HUDEP-2 (cell line): ENCODE data around the gene MIER3.

Source experiments
- DNase-seq, 76 experiments: peaks; one replicate each; lab custom pipeline; 2025; ENCODE audit not compliant: unreplicated experiment in 76 of 76; lab: John Stamatoyannopoulos, UW

MIER3 gene

DNA sequence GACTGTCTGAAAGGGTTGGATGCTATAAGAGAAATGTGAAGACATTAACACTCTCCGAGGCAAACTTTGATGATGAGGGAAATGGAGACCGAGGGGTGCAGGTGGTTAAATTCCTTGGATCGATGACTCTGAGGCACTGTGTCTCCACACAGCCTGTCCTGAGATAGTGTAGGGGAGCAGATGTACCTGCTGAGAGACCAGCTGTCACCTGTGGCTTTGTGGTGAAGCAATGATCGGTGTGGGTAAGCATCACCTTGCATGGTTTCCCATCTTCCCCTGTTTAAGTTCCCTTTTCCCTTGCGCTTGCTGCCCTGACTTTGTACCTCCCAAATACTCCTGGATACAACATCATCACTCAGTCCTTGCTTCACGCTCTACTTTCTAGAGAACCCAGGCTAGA lies 9.8 kb upstream of the MIER3 start:
- DNase-seq = no peak

DNA sequence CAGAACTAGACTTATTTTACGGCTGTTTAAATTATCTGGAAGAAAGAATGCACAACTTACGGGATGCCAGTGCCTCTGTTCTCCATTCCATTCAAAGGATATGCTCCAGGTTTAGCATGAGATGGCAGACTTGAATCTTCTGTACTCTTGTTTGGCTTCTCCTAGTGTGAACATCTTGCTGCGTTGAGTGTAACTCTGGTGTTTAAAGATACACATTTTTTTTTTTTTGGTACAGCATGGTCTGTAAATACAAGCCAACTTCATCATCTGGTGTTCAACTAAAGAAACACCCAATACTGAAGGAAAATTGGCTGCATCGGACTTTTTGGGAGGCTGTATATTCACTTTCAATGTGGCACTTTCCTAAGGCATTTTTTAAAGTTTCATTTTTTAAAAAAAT lies 7.4 kb upstream of the MIER3 start:
- no peak for DNase-seq

DNA sequence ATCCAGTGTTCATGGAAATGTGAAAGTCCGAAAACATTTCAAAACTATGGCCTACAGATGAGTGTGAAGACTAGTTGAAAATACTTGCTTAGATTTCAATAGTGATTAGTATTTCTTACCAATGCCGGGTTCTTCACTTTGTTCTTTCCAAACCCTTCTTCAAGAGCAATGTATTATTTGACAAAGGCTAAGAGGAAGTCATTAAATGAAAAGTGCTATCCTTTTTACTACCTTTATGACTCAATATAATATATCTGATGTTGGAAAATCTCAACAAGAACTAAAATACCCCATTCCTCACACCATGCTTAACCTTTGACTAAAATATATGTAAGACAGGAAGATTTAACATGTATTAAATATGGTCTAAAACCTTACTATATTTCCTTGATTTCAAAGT lies 6.7 kb upstream of the MIER3 start:
- no peak for DNase-seq

DNA sequence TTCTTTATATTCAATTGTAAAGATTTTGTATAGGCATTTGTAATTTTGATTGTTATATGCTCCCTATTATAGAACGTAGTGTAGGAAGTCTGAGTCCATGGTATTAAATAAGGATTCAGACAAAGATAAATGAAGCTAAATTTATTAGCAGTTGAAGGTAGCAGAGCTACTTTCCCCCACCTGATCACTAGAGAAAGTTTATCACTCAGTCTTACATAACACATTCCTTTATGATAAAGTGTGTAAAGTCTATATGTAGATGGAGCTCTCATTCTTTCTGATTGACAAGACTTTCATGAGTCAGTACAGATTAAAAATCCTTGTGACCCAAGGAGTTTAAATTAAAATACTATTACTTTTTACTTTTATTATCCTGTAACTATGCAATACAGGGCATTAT lies 2.3 kb upstream of the MIER3 start:
- DNase-seq = no peak

DNA sequence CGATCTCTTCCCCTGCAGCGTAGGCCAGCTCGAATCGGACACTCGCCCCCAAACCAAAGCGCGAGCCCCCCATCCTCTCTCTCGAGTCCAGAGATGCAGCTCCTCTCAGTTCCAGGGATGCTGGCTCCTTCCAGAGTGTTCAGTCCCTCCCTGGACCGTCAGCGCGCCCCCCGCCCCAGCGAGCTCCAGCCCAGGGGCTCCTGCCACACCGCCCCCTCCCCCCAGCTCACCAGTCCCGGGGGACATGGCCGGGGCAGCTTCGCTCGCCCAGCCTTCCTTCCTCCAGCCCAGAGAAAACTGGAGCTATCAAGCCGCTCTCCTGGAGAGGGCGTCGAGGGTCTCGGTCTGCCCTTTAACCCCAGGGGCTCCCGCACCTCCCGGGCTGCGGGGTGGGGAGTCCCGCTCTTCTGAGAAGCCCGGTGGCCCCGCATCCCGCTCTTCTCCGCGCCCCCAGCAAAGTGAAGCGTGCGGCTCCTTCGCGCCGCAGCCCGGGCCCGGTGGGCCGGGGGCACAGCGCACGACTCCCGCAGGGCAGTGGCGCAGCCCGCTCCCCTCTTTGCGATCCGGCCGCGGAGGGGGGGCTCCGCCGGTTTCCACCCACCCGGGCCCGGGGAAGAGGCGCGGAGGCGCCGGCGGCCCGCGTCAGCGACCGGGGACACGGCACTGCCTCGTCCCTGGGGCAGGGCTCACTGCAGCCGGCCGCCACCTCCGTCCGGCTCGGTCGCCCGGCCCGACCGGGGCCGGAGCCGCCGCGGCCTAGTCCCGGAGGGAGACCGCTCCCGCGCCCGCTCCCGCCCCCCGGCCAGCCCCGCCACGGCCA lies 587 bp downstream of the MIER3 start:
- DNase-seq = peak in 9 of 76 experiments; percentile 0 to 40 (median 4)

DNA sequence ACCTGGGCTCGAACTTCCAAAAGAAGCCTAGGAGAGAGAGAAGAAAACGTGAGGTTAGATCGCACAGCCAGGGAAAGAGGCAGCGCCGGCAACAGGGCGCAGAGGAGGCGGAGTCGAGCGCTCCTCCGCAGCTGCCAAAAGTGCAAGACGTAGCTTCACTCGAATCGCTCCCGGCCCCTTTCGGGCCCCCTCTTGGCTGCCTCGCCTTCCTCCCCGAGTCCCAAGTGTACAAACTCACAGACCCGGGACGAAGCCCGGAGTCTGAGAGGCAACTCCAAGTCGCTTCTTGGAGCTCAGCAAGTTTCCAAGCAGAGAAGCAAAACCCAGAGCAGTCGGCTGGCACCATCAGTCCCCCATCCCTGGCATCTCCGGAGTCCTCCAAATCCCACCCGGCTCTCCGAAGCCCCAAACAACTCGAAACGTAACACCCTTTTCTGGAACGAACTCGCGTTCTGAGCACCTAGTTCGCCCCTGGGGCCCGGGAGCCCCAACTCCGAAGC lies 1.2 kb downstream of the MIER3 start:
- peak in 66 of 76 experiments; percentile 5 to 67 (median 38) for DNase-seq

DNA sequence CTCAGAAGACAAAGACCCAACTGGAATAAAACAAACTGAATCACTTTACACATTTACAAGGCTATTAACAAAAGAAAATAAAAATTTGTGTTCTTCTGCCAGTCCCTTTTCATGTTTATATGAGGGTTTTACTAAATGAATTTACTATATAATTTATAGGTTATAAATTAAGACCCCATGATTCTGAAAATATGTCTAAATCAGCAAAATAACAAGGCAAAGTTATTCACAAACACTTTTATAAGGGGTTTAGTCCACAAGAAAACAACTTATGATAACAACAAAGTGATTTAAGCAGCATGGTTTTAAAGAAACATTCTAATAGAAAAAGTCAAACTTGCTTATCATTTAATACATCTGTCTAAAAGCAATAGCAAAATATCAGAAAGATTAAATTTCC lies 4.9 kb downstream of the MIER3 start:
- DNase-seq = no peak

DNA sequence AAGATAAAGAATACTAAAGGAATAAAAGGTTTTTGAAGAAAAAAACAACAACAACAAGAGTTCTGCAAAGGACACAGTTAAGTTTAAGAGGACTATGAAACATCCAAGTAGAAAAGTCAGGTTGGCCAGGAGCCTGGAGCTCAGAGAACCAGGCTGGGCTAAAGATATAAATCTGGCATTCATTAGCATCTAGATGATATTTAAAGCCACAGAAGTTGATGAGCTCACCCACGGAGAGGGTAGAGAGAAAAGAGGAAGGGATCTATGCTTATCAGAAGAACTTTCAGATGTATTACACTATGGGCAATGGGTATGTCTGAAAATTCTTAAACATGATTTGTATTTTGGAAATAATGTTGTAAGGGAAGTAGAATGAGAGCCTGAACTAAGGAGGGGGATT lies 9.9 kb downstream of the MIER3 start:
- no peak for DNase-seq

DNA sequence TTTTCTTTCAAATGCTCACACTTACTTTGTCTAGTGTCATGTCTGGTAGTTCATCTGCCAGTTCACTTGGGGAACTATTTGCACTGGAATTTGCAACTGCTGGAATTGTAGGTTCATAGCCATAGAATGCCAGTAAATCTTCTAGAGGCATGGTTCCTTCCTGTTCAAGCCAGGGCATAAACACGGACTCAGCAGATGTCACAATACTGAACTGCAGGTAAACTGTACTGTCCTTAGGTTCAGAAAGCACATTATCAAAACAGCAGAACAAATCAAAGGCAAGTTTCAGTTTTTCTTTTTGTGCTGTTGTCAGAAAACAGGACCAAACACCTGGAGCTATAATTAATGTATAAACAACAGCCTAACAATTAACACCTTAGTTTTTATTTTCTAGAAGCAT lies 13.1 kb downstream of the MIER3 start:
- no peak for DNase-seq

DNA sequence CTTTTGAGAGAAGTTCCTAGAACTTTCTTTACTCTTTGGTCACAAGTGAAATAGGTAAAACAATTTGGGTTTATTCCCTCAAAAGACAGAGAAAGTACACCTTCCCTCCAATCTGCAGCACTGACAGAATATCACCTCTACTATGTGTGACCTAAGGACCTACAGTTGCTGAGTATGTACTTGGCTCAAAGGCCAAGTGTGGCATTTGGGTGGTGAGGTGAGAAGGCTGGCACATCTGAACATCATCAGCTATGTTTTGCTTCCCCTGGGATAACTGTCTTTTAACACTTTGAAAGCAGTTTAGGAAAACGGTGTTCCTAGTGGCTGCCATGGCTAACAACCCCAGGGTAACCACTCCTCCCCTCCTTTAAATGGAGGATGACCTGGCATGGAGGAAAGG lies 17.6 kb downstream of the MIER3 start:
- DNase-seq = no peak

DNA sequence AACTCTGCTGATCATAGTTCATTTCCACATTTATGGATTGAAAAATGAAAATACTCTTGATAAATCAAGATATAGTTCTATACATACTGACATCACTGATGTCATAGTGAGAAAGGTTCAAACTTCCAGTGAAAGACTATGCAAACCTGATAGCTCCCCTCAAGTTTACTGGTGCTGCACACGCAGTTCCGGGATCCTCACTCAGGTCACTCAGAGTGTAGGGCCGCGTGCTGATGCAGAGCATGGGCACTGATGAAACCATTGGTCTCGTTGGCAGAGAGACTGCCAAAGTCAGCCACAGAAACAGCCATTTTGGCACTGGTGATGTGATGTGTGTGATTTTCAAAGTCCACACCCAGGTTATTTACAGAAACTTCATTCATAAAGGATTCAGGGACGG lies 29.0 kb downstream of the MIER3 start:
- no peak for DNase-seq

DNA sequence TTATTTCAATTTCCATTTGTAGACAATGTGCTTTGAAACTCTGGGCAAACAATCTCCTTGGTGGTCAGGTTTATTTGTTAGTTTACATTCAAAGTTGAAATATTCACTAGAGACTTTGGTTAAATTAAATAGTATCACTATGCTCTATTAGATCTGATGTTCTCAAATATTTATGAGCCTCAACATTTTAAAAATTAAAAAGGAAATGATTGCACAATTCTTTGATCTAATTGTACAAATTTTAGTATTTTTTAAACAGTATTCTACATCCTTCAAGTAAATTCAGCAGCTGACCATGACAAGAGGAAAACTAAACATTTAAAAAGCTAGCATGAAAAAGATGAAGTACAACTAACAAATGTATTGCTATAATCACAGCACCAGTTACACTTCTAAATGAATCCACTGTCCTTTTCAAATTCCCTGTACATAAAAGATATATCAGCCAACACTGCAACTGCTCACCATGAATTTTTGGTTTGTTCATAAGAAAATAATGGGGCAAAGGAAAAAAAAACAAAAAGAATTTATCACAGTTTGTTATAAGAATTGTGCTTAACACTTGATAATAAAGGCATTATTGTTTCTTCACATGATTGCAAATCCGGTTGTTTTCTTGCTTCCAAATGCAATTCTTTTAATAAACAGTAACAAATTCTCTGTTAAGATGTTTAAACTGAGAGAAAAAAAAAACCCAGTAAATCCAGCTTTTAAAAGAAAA lies 31.8 kb downstream of the MIER3 start:
- DNase-seq = no peak

DNA sequence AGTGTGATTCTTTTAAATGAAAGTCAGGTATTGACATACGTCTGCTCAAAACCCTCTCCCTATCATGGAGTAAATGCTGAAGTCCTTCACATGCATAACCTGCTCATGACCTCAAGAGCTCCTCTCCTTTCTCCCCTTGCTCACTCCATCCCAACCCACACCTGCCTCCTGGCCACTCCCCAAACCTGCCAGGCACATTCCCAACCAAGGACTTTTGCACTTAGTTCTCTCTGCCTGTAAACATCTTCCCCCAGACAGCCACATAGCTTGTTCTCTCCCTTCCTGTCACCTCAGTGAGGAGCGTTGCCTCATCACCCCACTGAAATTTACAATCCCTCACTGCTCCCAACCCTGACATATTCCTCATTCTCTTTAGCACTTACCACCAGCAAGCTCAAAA lies 33.9 kb downstream of the MIER3 start:
- no peak for DNase-seq

DNA sequence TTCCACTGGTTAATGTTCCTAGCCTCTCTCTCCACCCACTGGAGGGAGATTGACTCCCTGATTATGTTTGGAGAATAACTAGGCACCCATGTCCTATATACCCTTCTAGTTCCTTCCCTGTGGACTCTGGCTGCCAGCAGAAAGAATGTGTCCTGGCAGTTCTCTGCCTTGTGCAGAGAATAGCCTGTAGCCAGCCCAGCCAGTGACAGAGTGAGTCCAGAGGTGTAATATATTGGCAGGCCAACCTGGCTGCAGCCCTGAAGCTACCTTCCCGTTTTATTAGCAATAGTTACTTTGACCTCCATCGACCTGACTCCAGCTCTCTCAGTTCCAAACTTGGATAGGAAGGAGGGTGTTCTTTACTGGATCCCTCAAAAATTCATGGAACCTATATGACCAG lies 34.4 kb downstream of the MIER3 start:
- no peak for DNase-seq

DNA sequence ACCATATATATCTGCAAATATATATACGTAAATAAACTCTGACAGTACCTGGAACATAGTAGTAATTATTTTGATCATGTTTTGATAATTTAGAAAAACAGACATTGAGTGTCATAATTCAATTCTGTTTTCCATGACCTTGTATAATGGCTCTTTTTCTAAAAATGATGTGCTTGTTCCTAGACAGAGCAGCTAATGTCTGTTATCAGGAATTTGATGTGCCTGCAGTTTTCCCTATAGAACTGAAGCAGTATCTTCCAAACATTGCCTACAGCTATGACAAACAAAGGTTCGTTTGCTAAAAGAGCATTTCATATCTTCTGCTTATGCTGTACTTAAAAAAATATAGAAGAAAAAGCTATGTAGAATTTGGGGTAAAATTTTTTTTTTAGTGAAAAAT lies 37.2 kb downstream of the MIER3 start:
- DNase-seq = no peak

DNA sequence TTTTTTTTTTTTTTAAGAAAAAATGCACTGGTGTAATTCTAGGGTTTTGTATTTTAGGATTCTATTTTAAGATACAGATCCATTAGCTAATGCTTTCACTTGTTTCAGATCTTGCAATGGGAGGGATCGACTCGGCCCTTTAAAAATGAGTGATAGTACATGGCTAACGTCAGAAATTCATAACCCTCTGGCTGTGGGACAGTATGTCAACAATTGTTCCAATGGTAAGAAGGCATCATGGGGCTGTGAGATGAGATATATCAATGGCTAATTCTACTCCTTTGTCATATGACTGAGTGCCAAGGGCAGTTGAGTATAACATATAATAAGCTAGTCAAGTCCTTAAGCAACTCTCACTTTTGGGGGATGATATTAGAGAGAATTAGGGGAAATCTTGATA lies 38.2 kb downstream of the MIER3 start:
- DNase-seq = no peak

DNA sequence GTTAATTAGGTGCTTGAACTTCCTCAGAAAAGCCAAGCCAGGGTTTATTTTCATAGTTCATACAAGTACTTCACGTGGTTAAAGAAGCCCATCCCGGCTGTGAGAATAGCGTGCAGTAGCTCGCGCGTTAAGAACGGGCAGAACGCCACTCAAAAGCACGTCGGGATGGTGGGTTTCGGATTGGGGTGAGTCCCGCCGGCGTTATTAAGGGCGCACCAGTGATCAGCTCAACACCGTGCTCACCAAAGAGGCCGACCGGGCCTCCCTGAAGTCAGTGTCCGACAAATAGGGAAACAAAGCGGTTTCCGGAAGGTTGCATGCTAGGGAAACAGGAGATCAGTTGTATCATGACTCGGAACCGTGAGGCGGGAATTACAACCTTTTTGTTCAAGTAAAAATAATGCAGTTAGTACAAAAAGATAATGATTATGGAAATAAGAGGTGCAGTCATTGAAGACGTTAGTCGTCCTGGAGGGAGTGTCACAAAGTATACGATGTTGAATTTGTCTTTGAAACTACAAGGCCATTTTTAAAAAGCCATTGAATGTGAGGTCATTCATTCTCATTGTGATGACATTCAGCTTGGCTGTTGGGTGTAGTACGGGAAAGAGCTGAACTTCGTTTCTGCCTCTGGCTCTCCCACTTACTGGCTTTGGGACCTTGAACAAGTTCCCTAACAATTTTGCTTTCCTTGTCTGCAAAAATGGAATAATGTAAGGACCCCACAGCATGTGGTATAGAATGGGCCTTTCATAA lies 41.5 kb downstream of the MIER3 start:
- DNase-seq = peak in 54 of 76 experiments; percentile 2 to 72 (median 44)

DNA sequence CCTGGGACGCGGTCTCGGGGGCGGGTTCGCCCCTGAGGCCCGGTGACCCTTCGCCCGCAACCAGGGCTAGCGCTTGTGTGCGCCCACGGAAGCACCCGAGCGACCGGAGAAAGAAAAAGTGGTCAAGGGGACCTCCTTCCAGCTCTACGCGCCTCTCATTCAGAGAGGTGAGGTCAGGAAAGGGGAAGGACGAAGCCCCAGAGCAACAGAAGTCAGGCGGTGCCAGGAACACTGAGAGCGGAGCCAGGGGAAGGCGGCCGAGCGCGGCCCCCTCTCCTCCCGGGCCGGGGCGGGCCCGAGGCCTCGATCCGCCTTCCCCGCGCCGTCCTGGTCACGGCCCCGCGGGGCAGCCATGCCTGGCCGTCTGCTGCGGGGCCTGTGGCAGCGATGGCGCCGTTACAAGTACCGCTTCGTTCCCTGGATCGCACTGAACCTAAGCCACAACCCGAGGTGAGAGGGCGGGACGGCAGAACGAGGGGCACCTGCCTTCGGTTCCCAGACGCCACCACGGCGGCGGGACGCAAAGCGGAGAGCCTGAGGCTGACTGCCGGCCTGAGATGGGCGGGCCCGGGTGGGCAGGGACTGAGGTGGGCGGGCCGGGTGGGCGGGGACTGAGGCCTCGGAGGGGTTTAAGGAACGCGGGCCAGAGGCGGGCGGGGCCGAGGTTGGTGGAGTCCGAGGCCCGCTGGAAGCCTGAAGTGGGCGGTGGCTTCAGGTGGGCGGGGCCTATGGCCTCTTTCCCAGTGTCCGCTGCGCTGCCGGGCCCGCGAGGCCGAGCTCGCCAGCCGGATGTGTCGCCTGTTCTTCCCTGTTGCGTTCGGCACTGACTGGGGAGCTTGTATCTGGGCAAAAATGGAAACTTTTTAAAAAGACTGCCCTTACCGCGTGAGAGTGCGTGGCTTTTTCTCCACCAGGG lies 42.4 kb downstream of the MIER3 start, which contains the start of gene SETD9:
Gene SETD9 (plus strand): TSS at position 303 of the 916 bp plus-strand sequence. CDS start 50 bp downstream, at position 353.
- DNase-seq = peak; percentile 37 to 99 (median 95)

DNA sequence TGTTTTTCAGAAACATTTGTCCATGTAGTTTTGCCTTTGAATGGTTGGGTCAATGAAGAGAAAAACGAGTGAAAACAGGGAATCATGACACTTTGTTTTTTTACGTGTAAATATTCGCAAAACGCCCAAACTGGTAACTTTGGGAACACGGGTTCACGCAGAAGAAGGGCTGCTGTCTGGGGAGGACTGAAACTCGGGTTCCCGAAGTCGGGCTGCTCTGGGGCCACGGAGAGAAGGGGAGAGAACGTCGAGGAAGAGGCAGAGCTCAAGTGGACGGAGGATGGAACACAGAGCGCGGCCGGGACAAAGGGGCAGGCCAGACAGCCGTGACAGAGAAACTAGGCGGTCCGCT lies 43.0 kb downstream of the MIER3 start:
- peak in 22 of 76 experiments; percentile 3 to 79 (median 68) for DNase-seq
